MM.1S (cell line): ENCODE data around the gene ZNF526.

Source experiments
- EZH2 ChIP-seq: fragments of 300-600 bp; sonication (generic); optimal IDR thresholded peaks from 2 replicates; pipeline ENCODE3; 2017; ENCODE audit warnings: low read depth, mild to moderate bottlenecking, antibody characterized with exemption, low read length, mixed read lengths
- TF ChIP-seq, protein P1 (sequence below): fragments of 300-600 bp; sonication (generic); IDR thresholded peaks from 2 replicates; pipeline ENCODE4 v1.5.1; 2016; ENCODE audit warnings: antibody characterized with exemption, low read length, mixed read lengths

DNA sequence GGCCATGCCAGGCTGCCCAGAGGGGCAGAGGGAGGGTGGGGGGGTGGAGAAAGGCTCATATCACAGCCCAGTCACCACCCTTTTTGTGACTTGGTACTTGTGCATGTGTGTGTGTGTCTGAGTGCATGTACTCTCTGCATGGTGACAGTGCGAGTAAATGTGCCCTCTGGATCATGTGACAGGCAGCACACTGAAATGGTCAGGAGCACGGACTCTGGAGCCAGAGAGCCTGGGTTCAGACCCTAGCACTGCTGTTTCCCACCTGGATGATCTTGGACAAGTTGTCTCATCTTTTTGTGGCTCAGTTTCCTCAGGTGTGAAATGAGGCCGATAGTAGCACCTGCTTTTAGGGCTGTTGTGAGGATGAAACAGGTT is 50.9 kb downstream of the ZNF526 start:
- TF ChIP-seq EZH2 = no peak
- TF ChIP-seq, protein P1, sequence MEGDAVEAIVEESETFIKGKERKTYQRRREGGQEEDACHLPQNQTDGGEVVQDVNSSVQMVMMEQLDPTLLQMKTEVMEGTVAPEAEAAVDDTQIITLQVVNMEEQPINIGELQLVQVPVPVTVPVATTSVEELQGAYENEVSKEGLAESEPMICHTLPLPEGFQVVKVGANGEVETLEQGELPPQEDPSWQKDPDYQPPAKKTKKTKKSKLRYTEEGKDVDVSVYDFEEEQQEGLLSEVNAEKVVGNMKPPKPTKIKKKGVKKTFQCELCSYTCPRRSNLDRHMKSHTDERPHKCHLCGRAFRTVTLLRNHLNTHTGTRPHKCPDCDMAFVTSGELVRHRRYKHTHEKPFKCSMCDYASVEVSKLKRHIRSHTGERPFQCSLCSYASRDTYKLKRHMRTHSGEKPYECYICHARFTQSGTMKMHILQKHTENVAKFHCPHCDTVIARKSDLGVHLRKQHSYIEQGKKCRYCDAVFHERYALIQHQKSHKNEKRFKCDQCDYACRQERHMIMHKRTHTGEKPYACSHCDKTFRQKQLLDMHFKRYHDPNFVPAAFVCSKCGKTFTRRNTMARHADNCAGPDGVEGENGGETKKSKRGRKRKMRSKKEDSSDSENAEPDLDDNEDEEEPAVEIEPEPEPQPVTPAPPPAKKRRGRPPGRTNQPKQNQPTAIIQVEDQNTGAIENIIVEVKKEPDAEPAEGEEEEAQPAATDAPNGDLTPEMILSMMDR = no peak
